Measurements from ENCODE around the gene BHMT2.
A peak's percentile ranks its signal among the peaks of the same experiment; 100 is the strongest.

DNA sequence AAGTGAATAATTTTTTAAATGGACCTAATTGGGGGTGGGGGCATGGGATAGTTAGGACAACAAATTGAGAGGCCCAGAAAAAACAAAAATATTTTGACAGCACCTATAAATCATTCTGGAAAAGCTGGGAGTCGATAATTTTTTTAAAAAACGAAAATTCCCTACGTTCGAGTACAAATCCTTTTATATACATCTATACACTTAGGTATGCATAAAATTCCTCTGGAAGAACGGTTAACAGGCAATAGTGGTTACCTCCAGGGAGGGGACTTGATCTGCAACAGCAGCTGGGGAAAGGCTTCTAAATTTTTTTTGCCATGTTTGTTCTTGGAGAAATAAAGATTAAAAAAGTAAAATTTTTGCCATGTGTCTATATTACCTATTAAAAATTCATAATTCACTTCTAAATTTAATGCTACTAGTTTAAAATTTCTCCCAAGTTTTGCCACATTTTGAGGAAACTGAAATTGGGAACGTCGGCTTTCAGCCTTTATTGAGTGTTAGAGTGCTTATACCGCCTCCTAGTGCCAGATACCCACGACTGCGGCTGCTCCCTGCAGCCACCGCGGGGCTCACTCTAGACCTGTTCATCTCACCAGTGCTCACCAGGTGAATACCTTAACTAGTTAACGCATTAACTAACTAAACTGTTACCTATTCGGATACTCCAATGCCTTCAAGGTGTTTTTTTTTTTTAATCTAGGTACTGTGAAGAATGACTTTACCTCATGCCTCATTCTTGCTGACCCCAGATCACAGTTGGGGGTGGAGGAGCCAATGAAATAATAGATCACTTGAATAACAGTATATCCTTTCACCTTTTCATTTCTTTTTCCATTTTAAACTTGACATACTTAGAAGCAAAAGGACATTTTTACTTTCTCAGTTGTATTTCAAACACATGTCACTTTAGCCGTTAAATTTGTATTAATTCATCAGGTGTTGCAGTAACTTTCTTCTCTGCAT lies 40.2 kb downstream of the BHMT2 start:
- TF ChIP-seq, protein P1, sequence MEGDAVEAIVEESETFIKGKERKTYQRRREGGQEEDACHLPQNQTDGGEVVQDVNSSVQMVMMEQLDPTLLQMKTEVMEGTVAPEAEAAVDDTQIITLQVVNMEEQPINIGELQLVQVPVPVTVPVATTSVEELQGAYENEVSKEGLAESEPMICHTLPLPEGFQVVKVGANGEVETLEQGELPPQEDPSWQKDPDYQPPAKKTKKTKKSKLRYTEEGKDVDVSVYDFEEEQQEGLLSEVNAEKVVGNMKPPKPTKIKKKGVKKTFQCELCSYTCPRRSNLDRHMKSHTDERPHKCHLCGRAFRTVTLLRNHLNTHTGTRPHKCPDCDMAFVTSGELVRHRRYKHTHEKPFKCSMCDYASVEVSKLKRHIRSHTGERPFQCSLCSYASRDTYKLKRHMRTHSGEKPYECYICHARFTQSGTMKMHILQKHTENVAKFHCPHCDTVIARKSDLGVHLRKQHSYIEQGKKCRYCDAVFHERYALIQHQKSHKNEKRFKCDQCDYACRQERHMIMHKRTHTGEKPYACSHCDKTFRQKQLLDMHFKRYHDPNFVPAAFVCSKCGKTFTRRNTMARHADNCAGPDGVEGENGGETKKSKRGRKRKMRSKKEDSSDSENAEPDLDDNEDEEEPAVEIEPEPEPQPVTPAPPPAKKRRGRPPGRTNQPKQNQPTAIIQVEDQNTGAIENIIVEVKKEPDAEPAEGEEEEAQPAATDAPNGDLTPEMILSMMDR (IDR thresholded peaks at IDR 0.05), result peak in 1 of 5 experiments; percentile 5
- TF ChIP-seq POLR2A (IDR thresholded peaks at IDR 0.05) (no peak), EP300 (IDR thresholded peaks at IDR 0.05) (no peak)

Measured in tibial nerve (tissue), 4 donors.